HG03196 (cell line): Measurements from ENCODE around the gene RERE.

Source experiments
- ATAC-seq: cut with Tn5 transposase; IDR thresholded peaks from one replicate; pipeline ENCODE4 v1.9.1; 2021; ENCODE audit not compliant: unreplicated experiment

Gene RERE

DNA sequence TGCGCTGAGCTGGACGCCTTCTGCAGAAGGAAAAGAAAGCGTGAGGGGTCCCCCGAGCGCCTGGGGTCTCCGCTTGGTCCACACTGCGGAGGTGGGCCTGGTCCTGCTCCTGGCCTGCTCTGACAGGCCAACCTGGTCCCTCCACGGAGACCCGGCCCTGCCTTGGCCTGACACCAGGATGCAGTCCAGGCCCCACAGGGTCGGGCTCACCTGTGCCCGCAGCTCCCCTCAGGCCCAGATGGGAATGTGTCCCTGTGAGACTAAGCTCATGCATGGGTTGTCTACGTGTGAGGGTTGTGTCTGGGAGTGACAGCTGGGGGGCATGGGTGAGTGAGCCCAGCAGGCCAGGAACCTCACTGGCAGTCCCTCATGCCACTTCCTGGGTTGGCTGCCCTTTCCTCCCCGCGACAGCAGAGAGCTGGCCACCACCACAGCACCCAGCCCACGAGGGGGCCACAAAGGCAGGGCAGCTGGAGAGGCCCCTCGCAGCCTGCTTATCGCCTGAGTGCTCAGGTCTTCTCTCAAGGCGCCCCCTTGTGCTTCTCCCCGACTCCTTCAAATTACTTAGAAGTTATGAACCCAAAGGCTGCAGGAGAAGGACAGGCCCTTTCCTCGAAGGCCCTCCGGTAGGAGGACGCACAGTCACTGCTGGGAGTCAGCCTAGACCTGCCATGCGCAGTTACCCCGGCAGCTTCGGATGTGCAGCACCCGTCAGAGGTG is 458.4 kb downstream of the RERE start:
- no peak for ATAC-seq

DNA sequence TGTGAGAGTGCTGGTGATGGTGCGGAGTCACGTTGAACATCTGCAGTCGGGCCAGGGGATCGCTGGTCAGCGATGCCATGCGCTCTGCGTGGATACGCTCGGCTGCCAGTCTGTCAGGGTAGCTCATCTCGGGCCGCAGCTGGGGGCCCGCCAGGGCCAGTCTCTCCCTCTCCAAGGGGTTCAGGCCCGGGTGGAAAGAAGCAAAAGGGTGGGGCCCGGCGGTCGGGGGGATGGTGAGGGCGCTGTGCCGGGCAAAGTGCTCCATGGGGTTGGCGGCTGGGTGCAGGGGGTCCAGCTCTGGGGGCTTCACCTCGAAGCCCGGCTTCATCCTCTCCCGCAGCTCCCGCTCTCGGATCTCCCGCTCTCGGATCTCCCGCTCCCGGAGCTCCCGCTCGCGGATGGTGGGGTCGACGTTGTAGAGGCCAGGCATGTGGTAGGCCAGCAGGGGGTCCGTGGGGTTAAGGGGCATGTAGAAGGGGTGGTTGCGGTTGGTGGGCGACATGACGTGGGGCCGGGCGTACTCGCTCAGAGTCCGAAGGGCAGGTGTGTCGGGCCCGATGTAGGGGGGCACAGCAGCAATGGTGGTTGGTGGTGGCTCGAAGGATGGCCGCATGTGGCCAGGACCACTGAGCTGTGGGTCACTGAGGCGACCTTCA is 459.1 kb downstream of the RERE start:
- no peak for ATAC-seq

DNA sequence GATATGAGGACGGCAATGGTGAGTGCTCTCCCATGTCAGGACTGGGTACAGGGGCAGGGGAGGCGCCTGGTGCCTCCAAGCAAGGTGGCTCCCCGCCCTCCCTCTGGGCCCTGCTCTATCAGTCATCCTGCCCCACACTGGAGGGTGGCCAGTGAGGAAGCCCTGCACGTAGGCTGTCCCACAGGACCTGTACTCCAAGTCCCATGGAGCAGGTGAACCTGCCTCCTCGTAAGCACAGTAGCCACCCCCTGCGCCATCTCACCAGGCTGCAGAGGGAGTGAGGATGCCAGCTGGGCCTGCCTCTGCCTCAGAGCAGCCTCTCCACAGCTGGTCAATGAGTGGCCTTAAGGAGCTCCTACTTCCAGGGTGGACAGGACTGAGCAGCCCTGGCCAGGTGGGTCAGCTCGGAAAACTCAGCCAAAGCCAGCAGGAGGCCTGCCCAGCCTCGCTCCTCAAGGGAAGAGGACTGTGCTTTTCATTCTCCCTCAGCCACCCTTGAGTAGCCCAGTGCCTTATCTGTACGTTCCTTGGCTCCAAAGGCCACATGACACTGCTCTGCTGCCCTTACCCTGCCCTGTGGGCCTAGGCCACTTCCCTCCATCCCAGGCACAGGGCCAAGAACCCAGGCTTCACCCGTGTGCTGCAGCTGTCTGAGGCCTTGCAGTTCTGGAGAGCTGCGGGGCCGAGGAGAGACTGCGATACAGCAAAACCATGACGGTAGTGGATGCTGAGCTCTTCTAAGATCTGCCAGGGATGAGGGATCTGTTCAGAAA is 459.9 kb downstream of the RERE start:
- no peak for ATAC-seq

DNA sequence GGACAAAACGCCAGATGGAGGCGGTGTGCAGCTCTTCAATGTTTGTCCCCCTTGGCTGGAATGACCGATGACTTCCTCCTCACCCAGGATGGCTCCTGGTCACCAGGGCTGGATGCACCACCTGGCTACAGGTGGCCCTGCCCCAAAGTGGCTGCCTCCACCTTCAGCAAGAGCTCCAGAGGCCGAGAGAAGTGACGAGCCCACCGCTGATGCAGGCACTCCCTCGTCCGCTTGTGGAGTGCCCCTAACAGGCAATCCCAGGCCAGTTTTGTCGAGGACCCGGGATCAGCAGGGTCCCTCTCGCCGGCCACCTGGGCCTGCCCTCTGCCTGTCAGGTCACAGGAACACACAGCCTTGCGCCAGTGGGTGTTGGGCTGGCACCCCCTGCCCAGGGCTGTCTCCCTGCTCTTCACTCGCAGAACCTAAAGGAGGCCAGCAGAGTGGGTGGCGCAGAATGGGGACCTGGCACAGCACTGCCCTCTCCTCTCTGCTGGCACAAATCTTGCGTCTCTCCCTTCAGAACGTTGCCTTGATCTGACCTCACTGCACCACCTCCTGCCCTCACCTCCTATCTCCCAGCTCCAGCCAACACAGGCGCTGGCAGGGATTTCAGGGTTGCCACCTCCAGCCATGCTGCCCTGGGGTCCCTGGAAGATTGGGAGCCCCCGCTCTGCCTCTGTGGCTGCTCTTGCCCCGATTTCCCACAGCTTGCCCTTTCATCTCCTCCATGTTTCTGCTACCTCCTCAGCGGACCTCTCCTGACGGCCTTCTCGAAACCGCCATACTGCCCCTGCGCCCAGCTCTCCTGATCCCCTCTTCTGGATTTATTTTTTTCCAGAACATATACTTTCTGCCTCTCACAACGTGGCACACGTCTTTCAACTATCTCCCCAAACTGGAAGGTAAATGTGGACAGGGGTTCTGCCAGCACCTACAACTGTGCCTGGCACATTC is 460.9 kb downstream of the RERE start:
- ATAC-seq = no peak

DNA sequence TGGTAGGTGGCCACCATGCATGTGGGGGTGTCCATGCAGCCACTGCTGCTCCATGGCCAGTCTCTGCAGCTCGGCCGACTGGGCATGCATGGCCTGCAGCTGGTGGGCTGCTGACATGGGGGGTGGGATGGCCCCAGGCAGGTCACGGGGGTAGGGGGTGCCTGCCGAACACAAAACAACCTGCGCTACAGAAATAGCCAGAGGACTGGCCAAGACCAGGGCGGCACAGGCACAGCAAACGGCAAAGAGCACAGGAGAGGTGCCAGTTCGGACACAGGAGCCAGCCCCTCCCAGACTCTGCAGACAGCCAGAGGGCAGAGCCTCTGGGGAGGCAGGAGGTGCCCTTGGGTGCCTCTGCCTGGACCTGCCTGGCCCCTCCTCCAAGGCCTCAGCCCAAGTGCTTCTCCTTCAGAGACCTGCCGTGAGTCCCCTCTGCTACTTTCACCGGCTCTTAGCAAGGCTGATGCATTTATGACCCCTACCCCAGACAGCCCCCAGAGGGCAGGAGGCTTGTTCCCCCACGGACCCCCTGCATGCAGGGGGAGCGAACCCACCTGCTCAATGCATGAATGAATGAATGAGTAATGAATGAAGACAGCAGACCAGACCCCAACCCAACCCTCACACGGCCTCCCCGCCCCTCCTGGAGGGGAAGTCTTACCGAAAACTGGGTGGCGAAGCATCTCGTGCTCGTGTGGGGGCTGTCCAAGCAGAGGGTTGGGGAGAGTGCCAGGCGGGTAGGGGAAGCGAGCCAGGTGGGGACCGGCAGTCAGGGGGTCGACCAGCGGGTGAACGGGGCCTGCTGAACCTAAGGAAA is 461.8 kb downstream of the RERE start:
- ATAC-seq = no peak

DNA sequence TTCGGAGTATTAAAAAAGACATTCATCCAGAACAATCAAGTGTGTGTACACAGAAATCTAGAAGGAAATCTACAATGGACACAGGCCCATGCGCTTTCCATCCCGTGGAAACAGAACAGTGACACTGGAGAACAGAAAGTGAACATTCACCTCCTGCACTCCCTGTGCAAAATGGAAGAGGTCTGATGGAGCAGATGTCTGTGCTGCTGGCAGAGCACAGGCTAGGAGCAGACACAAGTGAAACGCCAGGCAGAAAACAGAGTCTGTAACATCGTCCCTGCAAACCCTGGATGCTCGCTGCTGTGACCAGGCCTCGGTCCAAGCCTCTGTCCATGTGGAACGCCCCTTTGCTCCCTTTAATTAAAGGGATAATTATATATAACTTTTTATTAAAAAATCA is 463.4 kb downstream of the RERE start:
- no peak for ATAC-seq

DNA sequence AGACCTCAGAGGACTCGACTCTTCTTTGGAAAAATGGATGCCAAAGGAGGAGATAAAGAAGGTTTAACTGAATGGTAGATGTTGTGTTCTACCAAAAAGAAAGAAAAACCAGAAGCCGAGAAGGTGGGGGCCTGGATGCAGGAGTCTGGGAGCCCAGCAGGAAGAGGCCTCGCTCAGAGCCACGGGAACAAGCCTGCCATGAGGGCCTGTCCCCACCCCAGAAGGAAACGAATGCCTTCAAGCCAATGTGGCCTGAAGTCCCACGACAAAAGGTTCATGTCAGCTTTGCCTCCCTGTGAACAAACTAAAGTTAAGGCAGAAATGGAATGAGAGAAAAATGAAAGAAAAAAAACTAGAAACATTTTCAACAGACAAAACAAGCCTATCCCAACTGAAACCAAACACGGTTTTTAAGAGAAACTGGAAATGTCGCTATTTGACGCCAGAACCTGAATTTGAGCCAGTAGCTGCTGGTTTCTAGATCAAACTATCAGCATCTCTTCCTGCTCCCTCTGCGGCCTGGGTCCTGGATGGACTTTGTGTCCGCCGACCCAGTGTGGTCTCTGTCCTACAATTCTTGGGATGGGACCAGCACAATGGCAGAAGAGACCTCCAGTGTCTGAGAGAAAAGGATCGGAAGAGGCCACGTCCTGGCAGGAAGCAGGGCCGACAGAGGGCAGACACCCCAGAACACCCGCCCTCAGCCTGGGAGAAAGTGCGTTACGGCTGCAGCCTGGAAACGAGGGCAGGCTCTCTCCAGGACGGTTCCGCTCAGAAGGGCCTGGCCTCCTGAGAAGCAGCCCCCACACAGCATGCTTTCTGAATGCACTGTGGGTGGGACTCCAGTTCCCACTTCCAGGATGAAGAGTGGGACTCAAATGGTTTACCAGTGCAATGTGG is 464.3 kb downstream of the RERE start:
- no peak for ATAC-seq

DNA sequence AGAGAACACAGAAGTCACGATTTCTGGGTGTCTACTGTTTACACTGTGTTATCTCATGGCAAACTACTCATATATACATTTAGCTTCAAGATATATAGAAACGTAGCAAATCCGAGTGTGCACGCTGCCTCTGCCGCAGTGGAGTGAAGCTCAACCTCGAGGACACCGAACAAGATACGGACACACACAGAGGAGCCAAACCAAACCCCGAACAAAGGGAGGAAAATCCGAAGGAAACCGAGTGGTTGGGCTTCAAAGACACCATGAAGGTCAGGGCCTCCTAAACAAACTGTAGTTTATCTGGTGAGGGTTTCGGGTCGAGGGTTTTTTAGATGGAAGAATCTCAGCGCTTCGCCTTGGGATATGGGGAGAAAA is 465.0 kb downstream of the RERE start:
- no peak for ATAC-seq

DNA sequence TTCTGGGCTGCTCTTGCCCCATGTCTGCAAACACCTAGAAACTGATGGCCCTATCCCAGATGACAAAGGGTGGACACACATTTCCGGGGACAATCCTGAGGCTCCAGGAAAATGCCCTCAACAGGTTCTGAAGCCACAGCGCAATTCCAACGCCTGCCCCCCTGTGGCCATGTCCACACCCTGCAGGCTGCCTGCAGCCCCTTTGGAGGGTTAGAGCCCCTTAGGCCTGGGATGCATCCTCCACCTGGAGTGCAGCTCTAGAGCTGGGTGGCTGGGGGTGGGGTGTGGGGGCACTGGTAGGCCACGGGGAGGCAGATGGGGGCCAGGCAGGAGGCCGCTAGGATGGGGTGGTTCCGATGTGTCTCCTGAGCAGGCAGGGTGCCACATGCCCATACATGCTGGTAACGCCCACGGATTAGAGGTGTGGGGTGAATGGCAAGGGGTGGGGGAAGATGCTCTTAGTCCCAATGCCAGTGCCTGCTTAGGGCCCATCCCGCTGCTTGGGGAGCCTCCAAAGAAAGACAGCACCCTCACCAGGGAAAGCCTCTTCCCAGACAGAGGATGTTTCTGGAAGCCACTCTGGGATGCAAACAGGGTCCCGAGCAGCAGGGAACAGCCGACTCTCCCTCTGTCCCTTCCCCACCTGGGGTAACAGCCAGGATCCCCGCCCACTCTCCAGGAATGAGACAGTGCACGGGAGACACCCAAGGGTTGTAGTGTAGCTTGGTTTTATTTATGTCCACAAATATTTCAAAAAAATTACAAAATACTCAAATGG is 465.6 kb downstream of the RERE start:
- no peak for ATAC-seq

DNA sequence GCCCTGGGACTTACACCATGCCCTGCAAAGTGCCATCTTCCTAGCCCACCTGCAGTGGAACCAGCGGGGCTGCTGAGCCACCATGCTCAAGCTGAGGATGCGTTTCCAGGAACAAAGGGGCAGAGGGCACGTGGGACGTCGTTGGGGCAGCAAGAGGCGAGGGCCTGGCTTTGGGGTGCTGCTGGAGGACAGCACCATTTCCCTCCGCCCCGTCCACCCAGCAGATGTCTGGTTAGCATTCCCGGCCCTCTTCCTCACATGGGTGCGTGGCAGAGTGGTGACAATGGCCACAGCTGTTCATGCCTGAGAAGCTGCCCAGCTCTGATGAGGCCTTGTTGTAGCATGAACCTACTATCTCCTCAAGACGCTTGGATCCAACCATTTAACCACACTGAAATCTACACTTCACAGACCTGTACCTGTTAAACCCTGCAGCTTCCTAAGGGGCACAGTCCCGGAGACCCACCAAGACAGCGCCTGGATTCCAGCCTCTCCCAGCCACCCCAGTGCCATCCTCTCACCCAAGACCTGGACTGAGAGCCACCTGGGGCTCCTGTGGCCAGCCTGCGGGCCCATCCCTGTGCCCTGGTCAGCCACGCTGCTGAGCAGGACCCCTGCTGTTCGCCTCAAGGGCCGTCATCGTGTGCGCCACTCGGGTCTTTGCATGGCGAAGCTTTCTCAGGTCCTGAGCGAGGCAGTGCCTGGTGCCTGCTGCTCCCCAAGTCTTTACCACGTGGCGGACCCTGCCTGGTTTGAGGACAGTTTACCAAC is 466.3 kb downstream of the RERE start:
- ATAC-seq = no peak

DNA sequence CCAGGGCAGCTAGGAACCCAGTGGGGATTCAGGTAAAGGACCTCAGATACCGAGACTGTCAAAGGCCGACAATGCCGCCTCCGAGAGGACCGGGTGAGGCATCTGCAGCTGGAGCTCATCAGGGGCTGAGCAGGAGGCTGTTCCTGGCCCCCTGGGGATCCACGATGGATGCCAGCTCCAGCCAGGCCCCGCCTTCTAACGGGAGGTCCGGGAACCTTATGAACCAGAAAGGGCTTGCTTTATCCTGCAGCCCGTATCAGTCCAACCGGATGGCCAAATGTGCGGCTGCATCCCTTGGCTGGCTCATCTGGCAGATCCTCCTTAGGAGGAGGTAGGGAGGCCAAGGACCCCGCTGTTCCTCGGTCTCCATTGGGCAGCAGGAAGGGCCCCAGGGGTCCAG is 467.5 kb downstream of the RERE start:
- ATAC-seq = no peak

DNA sequence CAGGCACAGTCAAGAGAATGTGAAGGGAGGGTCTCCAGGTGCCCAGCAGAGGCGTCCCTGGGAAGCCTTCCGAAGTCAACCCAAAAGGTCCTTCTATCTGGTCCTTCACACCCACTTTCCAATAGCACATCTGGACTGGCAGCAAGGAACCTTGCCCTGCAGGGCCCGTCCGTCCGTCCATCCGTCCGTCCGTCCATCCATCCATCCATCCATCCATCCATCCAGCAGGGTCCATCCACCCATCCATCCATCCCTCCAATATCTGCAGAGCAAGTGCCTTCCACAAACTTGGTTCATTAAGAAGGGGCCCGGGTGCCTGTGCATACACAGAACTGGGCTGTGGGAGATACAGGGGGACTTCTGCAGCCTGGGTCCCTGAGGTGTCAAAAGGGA is 468.0 kb downstream of the RERE start:
- ATAC-seq = no peak

DNA sequence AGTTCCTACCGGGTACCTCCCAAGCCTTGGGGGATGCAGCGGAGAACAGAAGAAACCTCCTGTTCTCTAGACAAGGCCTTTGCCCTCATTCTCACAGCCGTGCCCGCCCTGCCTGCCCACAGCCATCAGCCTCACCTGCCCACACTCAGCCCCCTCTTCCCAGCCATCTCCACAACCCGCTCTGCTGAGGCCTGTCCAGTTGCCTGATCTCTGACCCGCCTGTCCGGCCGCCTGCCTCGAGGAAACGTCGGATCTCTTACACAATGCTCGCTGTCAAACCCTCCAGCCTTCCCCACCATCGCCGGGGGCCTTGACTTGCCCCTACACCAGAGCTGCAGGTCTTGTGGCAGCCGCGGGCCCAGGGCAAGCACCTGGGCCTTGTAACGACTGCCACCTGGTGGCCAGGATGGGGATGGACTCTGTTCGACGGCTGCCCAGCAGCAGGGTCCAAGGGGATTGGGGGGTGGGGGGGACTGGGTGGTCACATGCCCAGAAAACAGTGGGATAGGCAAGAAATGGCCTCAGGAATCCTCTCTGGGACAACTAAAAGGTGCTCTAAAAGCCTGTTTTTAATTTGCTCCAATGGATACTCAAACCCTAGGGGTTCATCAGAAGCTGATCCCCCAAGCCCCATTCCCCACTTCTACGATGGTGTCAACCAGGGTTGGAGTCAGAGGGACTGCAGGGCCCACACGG is 468.5 kb downstream of the RERE start:
- no peak for ATAC-seq

DNA sequence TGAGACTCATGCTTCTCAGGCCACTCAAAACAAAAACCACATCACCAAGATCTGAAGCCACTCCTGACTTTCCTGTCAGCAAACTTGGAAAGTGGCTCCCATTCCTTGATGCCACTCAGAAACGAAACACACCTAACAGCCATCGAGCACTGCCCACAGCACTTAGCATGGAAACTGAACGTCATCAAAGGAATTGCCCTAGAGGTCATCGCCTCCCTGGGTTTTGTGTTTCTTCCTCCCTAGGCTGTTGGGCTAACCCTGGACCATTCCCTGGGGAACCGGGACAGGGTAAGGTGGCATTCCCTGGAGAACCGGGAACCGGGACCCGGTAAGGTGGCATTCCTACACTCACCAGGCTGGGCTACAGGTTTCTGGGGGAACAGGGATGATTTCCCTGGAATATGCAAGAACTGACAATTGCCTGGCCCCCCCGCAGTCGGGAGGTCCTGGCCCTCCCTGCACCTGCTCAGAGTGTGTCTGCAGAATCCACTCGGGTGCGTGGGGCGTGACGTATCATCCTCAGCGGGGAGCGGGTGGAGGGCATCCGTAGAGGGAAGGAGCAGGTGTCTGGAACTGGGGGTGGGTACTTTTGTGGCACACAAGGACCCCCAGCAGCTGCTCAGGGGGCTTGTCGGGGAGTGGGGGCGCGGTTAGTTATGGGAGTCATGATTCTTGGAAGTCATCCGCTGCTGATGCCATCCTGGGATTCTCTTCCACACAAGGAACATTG is 469.2 kb downstream of the RERE start:
- ATAC-seq = no peak

DNA sequence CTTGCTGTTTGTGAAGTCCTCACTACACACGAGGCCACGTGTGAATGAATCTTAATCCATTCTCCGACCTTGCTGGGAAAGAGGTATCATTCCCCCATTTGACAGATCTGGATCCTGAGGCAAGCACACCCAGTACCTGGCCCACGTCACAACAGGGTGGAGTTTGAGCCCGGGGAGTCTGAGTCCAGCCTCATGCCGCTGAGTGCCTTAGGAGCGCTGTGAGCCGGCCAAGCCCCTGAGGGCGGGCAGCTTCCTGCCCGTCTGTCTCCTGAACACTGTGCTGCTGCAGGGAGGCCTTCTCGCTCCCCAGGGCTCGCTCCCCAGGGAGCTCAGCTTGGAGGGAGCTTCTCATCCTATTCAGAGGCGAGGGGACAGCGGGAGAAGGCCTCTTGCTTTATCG is 469.8 kb downstream of the RERE start:
- ATAC-seq = no peak

DNA sequence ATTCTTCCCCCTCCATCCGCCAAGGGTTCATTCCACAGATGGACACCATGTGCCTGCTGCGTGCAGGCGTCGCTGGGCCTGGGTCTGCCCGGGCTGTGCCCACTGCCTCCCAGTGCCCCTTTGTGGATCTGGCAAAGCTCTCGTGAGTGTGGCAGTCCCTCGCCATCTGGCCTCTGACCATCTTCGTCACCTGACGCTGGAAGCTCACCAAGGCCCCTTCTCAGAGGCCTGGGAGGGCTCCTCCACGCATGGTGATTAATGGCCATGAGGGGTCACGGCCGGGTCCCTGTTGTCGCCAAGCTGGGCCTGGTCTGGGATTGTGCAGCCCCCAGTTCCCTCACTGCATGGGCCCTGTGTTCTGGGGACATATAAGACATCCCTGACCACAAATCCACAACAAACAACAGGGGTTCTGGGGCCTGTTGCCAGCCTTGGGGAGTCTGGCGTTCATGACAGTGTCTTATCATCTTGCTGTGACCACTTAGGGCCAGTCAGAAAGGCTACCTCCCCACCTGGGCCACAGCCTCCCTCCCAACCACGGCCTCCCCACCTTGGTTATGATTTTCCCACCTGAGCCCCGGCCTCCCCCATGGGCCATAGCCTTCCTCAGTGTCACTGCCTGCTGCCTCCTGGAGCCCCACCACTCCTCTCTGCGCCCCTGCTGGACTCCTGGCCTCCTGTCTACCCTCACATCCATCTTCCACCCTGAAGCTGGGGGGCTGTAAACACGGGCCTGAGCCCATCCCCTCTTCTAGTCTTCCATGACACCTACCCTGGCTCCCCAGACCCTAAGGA is 471.6 kb downstream of the RERE start:
- ATAC-seq = no peak
